GM23338 (cell line): ENCODE measurements around the gene MAD2L1BP. TPM values are rescaled to one million over a fixed set of nuclear protein-coding genes. Genes with fewer than 3 reads are reported as not detected.
A peak's percentile ranks its signal among the peaks of the same experiment; 100 is the strongest.

Source experiments
- ATAC-seq: fragments of 200-7000 bp; cut with Tn5 transposase; 3 replicates; pipeline ENCODE4 v1.9.1; 2020
- DNase-seq: peaks from one replicate; pipeline ENCODE4 v3.0.0-alpha.2; 2015; ENCODE audit warnings: low spot score
- H2AFZ ChIP-seq: fragments of 200-600 bp; sonication (generic); 2 replicates; pipeline ENCODE4 v1.8.0; 2016; ENCODE audit warnings: antibody characterized with exemption, mild to moderate bottlenecking, moderate library complexity
- H3F3A ChIP-seq: fragments of 200-600 bp; sonication (generic); replicated peaks from 2 replicates; pipeline ENCODE4 v1.8.0; 2017; ENCODE audit warnings: antibody characterized with exemption, mixed run types, low read depth
- H3K27ac ChIP-seq: fragments of 200-600 bp; sonication (generic); 2 replicates; pipeline ENCODE4 v1.6.1; 2016; ENCODE audit warnings: low read depth
- H3K27me3 ChIP-seq: fragments of 200-600 bp; sonication (generic); 2 replicates; pipeline ENCODE4 v1.8.0; 2016; ENCODE audit warnings: mild to moderate bottlenecking, mixed run types, moderate library complexity; ENCODE audit not compliant: insufficient read depth
- H3K36me3 ChIP-seq: fragments of 200-600 bp; sonication (generic); 2 replicates; pipeline ENCODE4 v1.8.0; 2016; ENCODE audit warnings: mild to moderate bottlenecking; ENCODE audit not compliant: insufficient read depth
- H3K4me1 ChIP-seq: fragments of 200-600 bp; sonication (generic); 2 replicates; pipeline ENCODE4 v1.8.0; 2016; ENCODE audit warnings: mild to moderate bottlenecking, moderate library complexity; ENCODE audit not compliant: insufficient read depth
- H3K4me2 ChIP-seq: fragments of 200-600 bp; sonication (generic); 2 replicates; pipeline ENCODE4 v1.7.1; 2017; ENCODE audit warnings: mixed run types
- H3K4me3 ChIP-seq: fragments of 200-600 bp; sonication (generic); 2 replicates; pipeline ENCODE4 v1.6.1; 2016; ENCODE audit warnings: mixed run types
- H3K79me2 ChIP-seq: fragments of 200-600 bp; sonication (generic); replicated peaks from 2 replicates; pipeline ENCODE4 v1.8.0; 2017; ENCODE audit warnings: mild to moderate bottlenecking; ENCODE audit not compliant: insufficient read depth
- H3K9me2 ChIP-seq: fragments of 200-600 bp; sonication (generic); 2 replicates; pipeline ENCODE4 v1.8.0; 2017; ENCODE audit not compliant: insufficient read depth
- H4K20me1 ChIP-seq: fragments of 200-600 bp; sonication (generic); replicated peaks from 2 replicates; pipeline ENCODE4 v1.8.0; 2017; ENCODE audit warnings: mild to moderate bottlenecking; ENCODE audit not compliant: insufficient read depth
- H3K27ac Mint-ChIP-seq: 2 replicates; pipeline ENCODE4 v1.8.0; 2020; ENCODE audit warnings: inconsistent platforms, mild to moderate bottlenecking, moderate library complexity, mixed read lengths
- H3K27me3 Mint-ChIP-seq: 3 replicates; pipeline ENCODE4 v1.8.0; 2022; ENCODE audit warnings: low read depth, mild to moderate bottlenecking, moderate library complexity, mixed read lengths, inconsistent platforms; ENCODE audit not compliant: insufficient read depth, poor library complexity
- H3K36me3 Mint-ChIP-seq: 3 replicates; pipeline ENCODE4 v1.8.0; 2021; ENCODE audit warnings: low read depth, mild to moderate bottlenecking, inconsistent platforms, moderate library complexity, mixed read lengths
- H3K4me1 Mint-ChIP-seq: 3 replicates; pipeline ENCODE4 v1.8.0; 2020; ENCODE audit warnings: mild to moderate bottlenecking, inconsistent platforms, mixed read lengths
- H3K4me3 Mint-ChIP-seq: 3 replicates; pipeline ENCODE4 v1.8.0; 2021; ENCODE audit warnings: moderate library complexity, mild to moderate bottlenecking, inconsistent platforms, mixed read lengths
- H3K9me3 Mint-ChIP-seq: 3 replicates; pipeline ENCODE4 v1.8.0; 2020; ENCODE audit warnings: moderate library complexity, mild to moderate bottlenecking, inconsistent platforms, mixed read lengths
- CREB1 ChIP-seq: fragments of 250-450 bp; sonication (Bioruptor Pico); IDR thresholded peaks from 2 replicates; pipeline ENCODE4 v1.5.0; 2020; ENCODE audit warnings: low read depth, mild to moderate bottlenecking, moderate library complexity
- EZH2phosphoT487 ChIP-seq: fragments of 200-600 bp; sonication (generic); IDR thresholded peaks from one replicate; pipeline ENCODE4 v1.8.1; 2018; ENCODE audit warnings: antibody characterized with exemption; ENCODE audit not compliant: unreplicated experiment
- NANOG ChIP-seq: IDR thresholded peaks from 2 replicates; pipeline ENCODE4 v1.6.1; 2016; ENCODE audit warnings: antibody characterized with exemption, borderline replicate concordance
- POLR2AphosphoS5 ChIP-seq: IDR thresholded peaks from 2 replicates; pipeline ENCODE4 v1.6.1; 2016; ENCODE audit warnings: antibody characterized with exemption, low read depth
- REST ChIP-seq: IDR thresholded peaks from one replicate; pipeline ENCODE4 v1.6.1; 2018; ENCODE audit warnings: antibody characterized with exemption; ENCODE audit not compliant: unreplicated experiment
- STAT1 ChIP-seq: IDR thresholded peaks from one replicate; pipeline ENCODE4 v1.6.1; 2016; ENCODE audit warnings: antibody characterized with exemption; ENCODE audit not compliant: unreplicated experiment
- ZNF114 ChIP-seq: fragments of 250-450 bp; sonication (Bioruptor Pico); IDR thresholded peaks from 2 replicates; pipeline ENCODE4 v1.5.0; 2020; ENCODE audit warnings: mild to moderate bottlenecking, moderate library complexity
- ZNF462 ChIP-seq: fragments of 250-450 bp; sonication (Bioruptor Pico); IDR thresholded peaks from 2 replicates; pipeline ENCODE4 v1.5.0; 2020; ENCODE audit warnings: mild to moderate bottlenecking, moderate library complexity
- polyA plus RNA-seq: library from polyadenylated mRNA; unstranded; fragments of >200 nt; fragmentation: Nextera tagmentation; extraction: Ambion mirVana; gene quantifications from 2 replicates; pipeline ENCODE4 v1.2.1, GENCODE V29; 2016
- total RNA-seq: library from RNA; depleted of rRNA; stranded (reverse); fragments of >200 nt; shearing (Covaris generic); gene quantifications from 2 replicates; pipeline ENCODE4 v1.2.3, GENCODE V29; 2014

Gene MAD2L1BP
- total and polyA plus RNA-seq, 2 experiments from 2014 or later: 26.6 to 51.7 TPM

- TF ChIP-seq ZNF462 (CRISPR knock-in tag): no peak
- no peak for TF ChIP-seq ZNF114
- no peak for TF ChIP-seq EZH2phosphoT487
- no peak for TF ChIP-seq NANOG
- TF ChIP-seq POLR2AphosphoS5: no peak; the same call in 1 of the 2 replicates
- no peak for TF ChIP-seq STAT1
- TF ChIP-seq CREB1: no peak
Measured at GRCh38 chr6:43669050-43669921, 33.6 kb downstream of the MAD2L1BP start (continued).

DNA sequence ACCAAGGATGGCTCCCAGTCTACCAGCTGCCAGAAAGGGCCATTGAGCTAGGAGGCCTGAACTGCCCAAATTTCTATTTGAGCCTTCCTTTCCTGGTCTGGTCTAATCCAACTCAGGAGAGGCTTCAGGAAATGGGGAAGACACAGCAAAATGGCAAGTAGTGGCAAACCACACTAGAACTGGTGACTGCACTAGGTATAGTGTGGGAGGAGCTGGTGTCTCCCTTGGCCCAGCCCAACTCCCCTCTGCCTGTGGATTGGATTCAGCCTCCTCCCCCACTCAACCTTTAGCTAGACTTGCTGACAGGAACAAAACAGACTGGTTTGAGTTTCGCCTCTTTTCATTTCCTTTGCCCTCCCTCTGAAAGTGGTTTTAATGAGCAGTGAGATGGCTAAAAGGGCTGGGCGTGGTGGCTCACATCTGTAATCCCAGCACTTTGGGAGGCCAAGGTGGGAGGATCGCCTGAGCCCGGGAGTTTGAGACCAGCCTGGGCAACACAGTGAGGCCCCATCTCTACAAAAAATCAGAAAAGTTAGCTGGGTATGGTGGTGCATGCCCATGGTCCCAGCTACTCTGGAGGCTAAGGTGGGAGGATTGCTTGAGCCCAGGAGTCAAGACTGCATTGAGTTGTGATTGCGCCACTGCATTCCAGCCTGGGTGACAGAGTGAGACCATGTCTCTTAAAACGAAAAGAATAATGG, 34.4 kb downstream of the MAD2L1BP start:
- peaks cover 28% of the 10 kb centered on the region for H3K27me3 Mint-ChIP-seq
- Histone ChIP-seq H4K20me1 (no peaks in the 10 kb centered on the region; the same call in 1 of the 2 replicates), H2AFZ (no peak overlapping the region), H3K27me3 (no peaks in the 10 kb centered on the region), H3K79me2 (no peaks in the 10 kb centered on the region), H3K27ac (0 out of 2 replicates have a peak overlapping the region, but pooled peaks have one; percentile 39), H3F3A (peaks cover 22% of the 10 kb centered on the region; the same call in 1 of the 2 replicates), H3K9me2 (no peaks in the 10 kb centered on the region), H3K4me2 (peak overlapping the region; percentile 17; the same call in 1 of the 2 replicates), H3K4me1 (peaks cover 27% of the 10 kb centered on the region), H3K4me3 (no peak overlapping the region), H3K36me3 (no peaks in the 10 kb centered on the region; the same call in 1 of the 2 replicates)
- peak; percentile 38 for DNase-seq
- H3K4me3 Mint-ChIP-seq: no peak overlapping the region
- H3K27ac Mint-ChIP-seq: peak overlapping the region; percentile 80
- H3K36me3 Mint-ChIP-seq: peaks cover 39% of the 10 kb centered on the region
- ATAC-seq: peak; percentile 5; the same call in 2 of the 3 replicates
- peaks cover 31% of the 10 kb centered on the region for H3K4me1 Mint-ChIP-seq
- no peaks in the 10 kb centered on the region for H3K9me3 Mint-ChIP-seq
- no peak for TF ChIP-seq CREB1
- TF ChIP-seq ZNF114: no peak
- no peak for TF ChIP-seq POLR2AphosphoS5
- TF ChIP-seq NANOG: no peak
- TF ChIP-seq EZH2phosphoT487: no peak
- no peak for TF ChIP-seq STAT1
- no peak for TF ChIP-seq REST
